GM21447 (cell line): ENCODE measurements around the gene SULT1A1.
"Not testable (repeated sequence)": the region's sequence is repeated elsewhere in the genome, so short reads cannot be mapped to it uniquely, and the experiment has no call there.

Experiments used
- ATAC-seq: cut with Tn5 transposase; IDR thresholded peaks from one replicate; pipeline ENCODE4 v1.9.1; 2021; ENCODE audit not compliant: unreplicated experiment

The SULT1A1 gene

GRCh38 chr16:28608867-28609596, 812 bp downstream of the SULT1A1 start:
- not testable (repeated sequence) for ATAC-seq

GRCh38 chr16:28608496-28608808, 1.4 kb downstream of the SULT1A1 start:
- not testable (repeated sequence) for ATAC-seq

DNA sequence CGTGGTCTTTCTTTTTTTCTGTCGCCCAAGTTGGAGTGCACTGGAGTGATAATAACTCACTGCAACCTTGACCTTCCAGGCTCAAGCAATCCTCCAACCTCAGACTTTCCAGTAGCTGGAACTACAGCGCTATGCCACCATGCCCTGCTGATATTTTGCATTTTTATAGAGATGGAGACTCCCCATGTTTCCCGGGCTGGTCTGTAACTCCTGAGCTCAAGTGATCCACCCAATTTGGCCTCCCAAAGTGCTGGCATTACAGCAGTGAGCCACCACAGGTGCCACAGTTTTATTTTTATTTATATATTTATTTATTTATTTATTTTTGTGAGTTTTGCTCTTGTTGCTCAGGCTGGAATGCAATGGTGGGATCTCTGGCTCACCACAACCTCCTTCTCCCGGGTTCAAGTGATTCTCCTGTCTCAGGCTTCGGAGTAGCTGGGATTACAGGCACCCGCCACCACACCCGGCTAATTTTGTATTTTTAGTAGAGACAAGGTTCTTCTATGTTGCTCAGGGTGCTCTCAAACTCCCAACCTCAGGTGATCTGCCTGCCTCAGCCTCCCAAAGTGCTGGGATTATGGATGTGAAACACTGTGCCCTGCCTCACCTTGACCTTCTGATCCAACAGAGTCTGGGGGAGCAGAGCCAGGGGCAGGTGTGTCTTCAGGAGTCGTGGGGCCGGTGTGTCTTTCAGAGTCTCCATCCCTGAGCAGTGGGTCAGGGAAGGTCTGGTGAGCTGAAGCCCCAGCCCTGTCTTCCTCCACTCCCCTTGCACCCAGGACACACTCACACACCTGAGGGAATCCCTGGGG, 2.0 kb downstream of the SULT1A1 start:
- ATAC-seq: not testable (repeated sequence)

DNA sequence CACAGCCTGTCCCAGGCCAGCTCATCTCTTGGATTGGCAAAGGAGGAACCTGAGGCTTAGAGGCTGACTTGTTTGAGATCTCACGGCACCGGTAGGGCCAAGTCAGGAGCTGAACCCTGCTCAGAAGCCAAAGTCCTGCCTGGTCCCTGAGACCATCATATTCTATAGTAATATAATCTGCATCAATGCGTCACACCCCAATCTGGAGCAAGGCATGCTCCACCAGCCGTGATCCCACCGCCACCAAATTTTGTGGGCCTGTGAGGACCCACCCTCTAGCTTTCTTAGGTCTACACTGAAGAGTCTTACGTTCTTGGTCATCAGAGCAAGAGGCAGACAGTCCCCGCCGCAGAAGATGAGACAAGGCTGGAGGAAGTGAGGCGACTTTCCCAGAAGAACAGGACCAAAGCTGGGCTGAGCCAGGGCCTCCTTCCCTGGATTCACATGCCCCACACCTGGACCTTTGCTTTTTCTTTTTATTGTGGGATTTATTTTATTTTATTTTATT, 2.7 kb downstream of the SULT1A1 start:
- no peak for ATAC-seq

- no peak for ATAC-seq
Observed at GRCh38 chr16:28606291-28607115, 3.3 kb downstream of the SULT1A1 start.

DNA sequence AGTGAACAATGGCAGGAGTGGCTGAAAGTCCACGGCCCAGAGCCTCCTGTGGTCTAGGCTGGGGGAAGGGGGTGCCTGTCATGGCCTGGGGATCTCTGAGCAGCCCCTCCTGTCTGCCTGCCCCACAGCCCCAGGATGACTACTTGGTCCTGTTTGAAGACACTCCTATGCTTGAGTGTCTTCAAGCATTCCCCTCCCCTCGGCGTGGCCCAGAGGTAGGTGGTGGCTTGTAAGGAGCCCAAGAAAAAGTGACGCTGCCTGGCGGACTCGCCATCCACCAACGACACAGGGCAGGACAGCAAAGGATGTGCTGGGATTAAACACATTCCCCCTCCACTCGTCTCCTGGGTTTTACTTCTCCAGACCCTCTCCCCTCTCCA, 5.7 kb downstream of the SULT1A1 start:
- ATAC-seq: no peak

DNA sequence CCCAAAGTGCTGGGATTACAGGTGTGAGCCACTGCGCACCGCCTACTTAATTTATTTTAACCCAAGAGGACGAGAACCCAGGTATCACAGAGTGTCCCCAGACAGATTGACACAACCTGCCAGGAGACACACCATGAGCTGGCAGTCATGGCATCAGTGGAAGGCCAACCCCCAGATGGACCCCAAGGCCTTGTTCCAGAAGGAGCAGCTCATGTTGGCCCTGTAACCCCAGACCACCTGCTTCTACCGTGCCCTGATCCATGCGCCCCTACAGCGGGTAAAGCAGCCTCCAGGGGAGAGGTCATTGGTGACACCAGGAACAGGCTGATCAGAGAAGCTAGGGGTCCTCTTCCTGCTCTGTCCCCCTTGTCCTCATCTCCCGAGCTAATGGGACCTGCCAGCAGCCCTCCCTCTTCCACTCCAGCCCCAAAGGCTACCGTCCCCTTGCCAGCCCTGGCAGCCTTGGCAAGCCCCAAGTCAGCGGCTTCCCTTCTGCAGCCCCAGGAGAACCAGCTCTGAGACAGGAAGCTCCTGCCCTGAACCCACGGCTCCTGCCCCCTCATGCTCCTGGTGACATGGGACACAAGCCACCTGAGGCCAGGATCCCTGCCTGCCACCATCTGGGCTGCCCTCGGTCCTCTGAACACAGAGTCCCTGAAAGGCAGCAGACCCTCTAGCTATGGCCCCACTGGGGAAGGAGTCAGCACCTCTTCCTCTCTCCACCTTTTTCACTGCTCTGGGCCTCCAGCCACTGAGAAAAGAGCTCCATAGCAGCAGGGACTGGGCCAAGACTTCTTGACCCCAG, 6.3 kb downstream of the SULT1A1 start:
- no peak for ATAC-seq

GRCh38 chr16:28602529-28602928, 7.3 kb downstream of the SULT1A1 start:
- no peak for ATAC-seq

- not testable (repeated sequence) for ATAC-seq
Observed at GRCh38 chr16:28602062-28602461, 7.8 kb downstream of the SULT1A1 start.

- not testable (repeated sequence) for ATAC-seq
Observed at GRCh38 chr16:28601589-28601988, 8.3 kb downstream of the SULT1A1 start.

DNA sequence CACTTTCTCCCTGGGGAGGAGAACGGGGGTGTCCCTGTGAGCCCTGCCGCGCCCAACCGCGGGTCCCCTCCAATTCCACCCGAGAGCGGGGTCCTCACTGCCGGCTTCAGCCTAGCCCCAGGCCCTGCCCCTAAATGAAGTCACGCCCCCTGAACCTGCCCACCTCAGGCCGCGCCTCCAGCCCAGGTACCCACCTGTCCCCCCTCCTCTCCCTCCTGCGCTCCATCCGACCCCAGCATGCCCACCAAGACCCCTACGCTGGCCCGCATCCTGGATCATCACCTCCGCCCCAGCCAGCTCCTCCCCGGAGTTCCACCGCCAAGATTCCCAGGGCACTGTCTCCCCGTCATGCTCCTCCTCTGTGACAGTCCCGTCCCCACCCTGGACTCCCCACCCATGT, 8.9 kb downstream of the SULT1A1 start:
- not testable (repeated sequence) for ATAC-seq

- peak; percentile 80 for ATAC-seq
Observed at GRCh38 chr16:28599377-28600285, 10.2 kb downstream of the SULT1A1 start.

- no peak for ATAC-seq
Observed at GRCh38 chr16:28597692-28598261, 12.1 kb downstream of the SULT1A1 start.

- ATAC-seq: no peak
Observed at GRCh38 chr16:28596840-28597691, 12.8 kb downstream of the SULT1A1 start, which contains the start of gene SULT1A2. SULT1A2 (minus strand) TSS chr16:28597050; CDS start chr16:28595930, 1,120 bp downstream.

DNA sequence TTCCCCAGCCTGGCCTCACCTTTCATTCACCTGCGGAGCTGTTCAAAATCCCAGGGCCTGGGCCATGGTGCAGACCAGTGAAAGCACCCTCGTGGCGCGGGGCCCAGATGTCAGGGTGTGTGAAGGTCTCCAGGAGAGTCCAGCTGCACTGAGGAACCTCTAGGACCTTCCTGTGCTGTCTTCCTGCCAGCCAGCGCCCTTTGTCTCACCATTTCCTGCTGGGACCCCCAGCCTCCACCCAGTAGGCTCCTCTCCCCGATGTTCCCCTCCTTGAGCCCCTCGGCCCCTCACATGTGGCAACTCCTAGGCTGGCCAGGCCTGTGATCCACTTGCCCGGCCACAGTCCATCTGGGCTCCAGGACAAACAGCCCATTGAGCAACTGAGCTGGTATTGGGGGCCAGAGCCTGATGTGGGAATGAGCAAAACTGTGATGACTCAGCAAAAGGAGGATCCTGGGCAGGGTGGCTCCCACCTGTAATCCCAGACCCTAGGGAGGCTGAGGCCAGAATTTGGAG, 13.7 kb downstream of the SULT1A1 start:
- no peak for ATAC-seq

GRCh38 chr16:28595451-28595850, 14.4 kb downstream of the SULT1A1 start:
- not testable (repeated sequence) for ATAC-seq

GRCh38 chr16:28592979-28593553, 16.8 kb downstream of the SULT1A1 start:
- no peak for ATAC-seq
